HL-60 (cell line): Measurements from ENCODE around the gene RNF220.

Experiments used
- DNase-seq, 2 experiments: peaks; one replicate each; pipeline ENCODE4 v3.0.0-alpha.2; 2010 to 2020; ENCODE audit warnings: low read depth in 1 of 2, low spot score in 1 of 2
- H3K27ac ChIP-seq: fragments of 250-450 bp; sonication (Bioruptor Pico); replicated peaks from 2 replicates; pipeline ENCODE4 v1.5.1; 2020; ENCODE audit warnings: mild to moderate bottlenecking, moderate library complexity
- H3K27me3 ChIP-seq: fragments of 250-450 bp; sonication (Bioruptor Pico); 2 replicates; pipeline ENCODE4 v1.5.1; 2021; ENCODE audit warnings: mild to moderate bottlenecking, moderate library complexity; ENCODE audit not compliant: insufficient read depth, poor library complexity, severe bottlenecking
- H3K4me3 ChIP-seq: replicated peaks from 2 replicates; pipeline ENCODE4 v1.5.1; 2011; ENCODE audit warnings: mild to moderate bottlenecking, control low read depth, low read length; ENCODE audit not compliant: insufficient read depth
- CTCF ChIP-seq: IDR thresholded peaks from one replicate; pipeline ENCODE4 v1.5.1; 2011; ENCODE audit warnings: low read length, control low read depth, inconsistent platforms; ENCODE audit not compliant: insufficient read depth
- GABPA ChIP-seq: IDR thresholded peaks from 2 replicates; pipeline ENCODE4 v1.6.1; 2012; ENCODE audit warnings: low read depth
- POLR2AphosphoS5 ChIP-seq: IDR thresholded peaks from 2 replicates; pipeline ENCODE4 v1.6.1; 2012; ENCODE audit warnings: low read depth
- REST ChIP-seq: IDR thresholded peaks from 2 replicates; pipeline ENCODE4 v1.6.1; 2012; ENCODE audit warnings: low read depth; ENCODE audit not compliant: insufficient replicate concordance
- SPI1 ChIP-seq: IDR thresholded peaks from 2 replicates; pipeline ENCODE4 v1.6.1; 2012; ENCODE audit warnings: low read depth, mild to moderate bottlenecking, borderline replicate concordance

The RNF220 gene

GRCh38 chr1:44531785-44532566 lies 126.9 kb downstream of the RNF220 start:
- H3K4me3 ChIP-seq = no peak overlapping the region
- H3K27me3 ChIP-seq = no peaks in the 10 kb centered on the region
- no peak overlapping the region for H3K27ac ChIP-seq
- no peak for TF ChIP-seq SPI1
- TF ChIP-seq GABPA = no peak
- no peak for TF ChIP-seq CTCF
- TF ChIP-seq REST = peak; percentile 30
- no peak for DNase-seq

DNA sequence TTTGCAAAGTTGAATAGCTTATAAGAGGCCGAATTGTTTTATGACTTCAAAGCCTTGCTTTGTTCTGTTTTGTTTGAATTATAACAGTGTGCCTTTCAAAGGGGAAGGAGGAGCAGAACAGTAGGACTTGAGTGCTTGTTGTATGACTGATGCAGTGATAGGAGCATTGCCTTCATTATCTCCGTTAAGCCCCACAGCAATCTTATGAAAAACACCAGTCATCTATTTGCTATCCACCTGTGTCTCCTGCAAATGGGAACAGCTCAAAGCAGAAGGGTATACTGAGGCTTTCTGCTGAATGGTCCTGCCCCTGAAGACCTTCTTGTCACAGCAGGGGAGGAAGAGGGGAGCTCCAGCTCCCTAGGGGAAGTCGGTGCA lies 127.5 kb downstream of the RNF220 start:
- no peak overlapping the region for H3K4me3 ChIP-seq
- no peak for DNase-seq
- no peak overlapping the region for H3K27ac ChIP-seq
- H3K27me3 ChIP-seq = no peaks in the 10 kb centered on the region
- TF ChIP-seq REST = no peak

GRCh38 chr1:44534771-44535170 lies 129.7 kb downstream of the RNF220 start:
- H3K27ac ChIP-seq = no peak overlapping the region
- TF ChIP-seq GABPA = no peak
- no peak for TF ChIP-seq POLR2AphosphoS5
- no peak for TF ChIP-seq REST
- TF ChIP-seq CTCF = no peak
- no peak for TF ChIP-seq SPI1
- no peaks in the 10 kb centered on the region for H3K27me3 ChIP-seq
- H3K4me3 ChIP-seq = no peak overlapping the region
- DNase-seq = no peak
